Measurements from ENCODE around the gene TSPAN16. TPM values are rescaled to one million over a fixed set of nuclear protein-coding genes. Genes with fewer than 3 reads are reported as not detected.
A peak's percentile ranks its signal among the peaks of the same experiment; 100 is the strongest.

Gene TSPAN16
- total and polyA plus RNA-seq, 9 donors: not detected

DNA sequence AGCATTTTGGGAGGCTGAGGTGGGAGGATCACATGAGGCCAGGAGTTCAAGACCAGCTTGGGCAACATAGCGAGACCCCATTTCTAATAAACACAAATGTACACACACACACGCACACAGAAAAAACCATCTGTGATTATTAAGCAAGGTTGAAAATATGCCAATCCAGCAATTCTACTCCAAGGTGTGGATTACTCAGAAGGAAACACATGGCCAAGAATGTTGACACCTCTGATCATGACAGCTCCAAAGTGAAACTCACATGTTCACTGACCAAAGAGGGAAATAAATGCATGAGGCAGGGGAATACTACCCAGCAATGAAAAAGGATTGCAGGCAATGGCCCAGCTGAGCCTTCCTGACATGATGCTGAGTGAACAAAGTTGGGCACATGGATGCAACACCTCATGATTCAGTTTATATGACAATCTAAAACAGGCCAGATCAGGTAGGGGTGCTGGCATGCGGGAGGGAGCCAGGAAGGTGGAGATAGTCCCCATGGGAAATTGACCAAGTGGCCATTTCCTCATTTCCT lies 38.0 kb upstream of the TSPAN16 start:
- H3K9me3 ChIP-seq (replicated peaks; ENCODE audit: control insufficient read depth, low read depth, low read length): no peaks in the 10 kb centered on the region
- no peak overlapping the region for H3K4me3 ChIP-seq (ENCODE audit: low read length)
- WGBS (ENCODE audit: insufficient coverage): no CpG with 5 or more reads among the region's 3 CpGs
- H3K27ac ChIP-seq (ENCODE audit: low read length): no peak overlapping the region
- H3K36me3 ChIP-seq (ENCODE audit: control insufficient read depth, insufficient read depth, low read length): peaks cover 3% of the 10 kb centered on the region
- H3K4me1 ChIP-seq (ENCODE audit: control insufficient read depth, insufficient read depth, low read length): peaks cover 33% of the 10 kb centered on the region
- H3K27me3 ChIP-seq (ENCODE audit: control insufficient read depth, insufficient read depth, low read length): no peaks in the 10 kb centered on the region
- DNase-seq: no peak

DNA sequence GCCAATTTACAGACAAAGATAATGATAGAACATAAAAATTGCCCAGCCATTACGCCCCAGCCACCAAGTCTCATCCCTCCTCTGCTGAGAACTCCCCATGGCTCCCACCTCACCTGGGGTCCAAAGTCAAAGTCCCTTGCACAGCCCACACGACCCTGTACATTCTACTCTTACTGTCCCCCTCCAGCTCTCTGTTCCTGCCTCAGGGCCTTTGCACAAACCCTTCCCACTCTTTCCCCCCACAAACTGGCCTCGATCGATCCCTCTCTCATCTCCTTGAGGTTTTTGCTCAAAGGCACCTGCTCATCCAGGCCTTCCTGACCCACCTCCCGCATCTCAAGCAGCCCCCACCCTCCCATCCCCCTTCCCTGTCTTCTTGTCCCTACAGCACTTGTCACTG lies 35.0 kb upstream of the TSPAN16 start:
- H3K27me3 ChIP-seq (ENCODE audit: control insufficient read depth, insufficient read depth, low read length): no peaks in the 10 kb centered on the region
- peaks cover 24% of the 10 kb centered on the region for H3K4me1 ChIP-seq (ENCODE audit: control insufficient read depth, insufficient read depth, low read length)
- H3K9me3 ChIP-seq (replicated peaks; ENCODE audit: control insufficient read depth, low read depth, low read length): no peaks in the 10 kb centered on the region
- peak overlapping the region; percentile 88 for H3K27ac ChIP-seq (ENCODE audit: low read length)
- no peak for DNase-seq
- H3K4me3 ChIP-seq (ENCODE audit: low read length): peak overlapping the region; percentile 81
- 71% methylated on average over 5 of the region's 5 CpGs for WGBS (ENCODE audit: insufficient coverage)
- no peaks in the 10 kb centered on the region for H3K36me3 ChIP-seq (ENCODE audit: control insufficient read depth, insufficient read depth, low read length)

DNA sequence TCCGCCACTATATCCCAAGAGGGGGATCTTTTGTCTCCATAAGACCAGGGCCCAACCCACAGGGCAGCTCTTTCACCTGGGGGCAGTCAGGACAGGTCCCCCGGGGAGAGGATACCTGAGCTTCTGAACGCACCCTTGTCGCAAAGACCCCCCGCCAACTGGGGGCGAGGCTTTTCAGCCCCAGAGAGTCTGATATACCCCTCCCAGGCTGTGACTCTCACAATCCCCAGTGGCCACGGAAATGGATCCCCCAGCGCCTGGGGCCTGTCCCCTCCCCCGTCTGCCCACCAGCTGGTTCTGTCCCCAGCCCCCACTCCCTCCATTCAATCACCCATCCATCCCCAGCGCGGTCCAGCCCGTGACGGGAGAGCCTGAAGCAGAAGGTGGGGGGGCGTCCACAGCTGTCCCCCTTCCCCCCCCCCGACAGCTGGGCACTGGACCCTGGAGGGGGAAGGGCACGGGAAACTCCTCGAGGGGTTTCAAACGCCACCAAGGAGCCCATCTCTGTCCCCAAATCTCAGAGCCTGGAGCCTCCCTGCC lies 34.5 kb upstream of the TSPAN16 start:
- peak; percentile 58 for DNase-seq

DNA sequence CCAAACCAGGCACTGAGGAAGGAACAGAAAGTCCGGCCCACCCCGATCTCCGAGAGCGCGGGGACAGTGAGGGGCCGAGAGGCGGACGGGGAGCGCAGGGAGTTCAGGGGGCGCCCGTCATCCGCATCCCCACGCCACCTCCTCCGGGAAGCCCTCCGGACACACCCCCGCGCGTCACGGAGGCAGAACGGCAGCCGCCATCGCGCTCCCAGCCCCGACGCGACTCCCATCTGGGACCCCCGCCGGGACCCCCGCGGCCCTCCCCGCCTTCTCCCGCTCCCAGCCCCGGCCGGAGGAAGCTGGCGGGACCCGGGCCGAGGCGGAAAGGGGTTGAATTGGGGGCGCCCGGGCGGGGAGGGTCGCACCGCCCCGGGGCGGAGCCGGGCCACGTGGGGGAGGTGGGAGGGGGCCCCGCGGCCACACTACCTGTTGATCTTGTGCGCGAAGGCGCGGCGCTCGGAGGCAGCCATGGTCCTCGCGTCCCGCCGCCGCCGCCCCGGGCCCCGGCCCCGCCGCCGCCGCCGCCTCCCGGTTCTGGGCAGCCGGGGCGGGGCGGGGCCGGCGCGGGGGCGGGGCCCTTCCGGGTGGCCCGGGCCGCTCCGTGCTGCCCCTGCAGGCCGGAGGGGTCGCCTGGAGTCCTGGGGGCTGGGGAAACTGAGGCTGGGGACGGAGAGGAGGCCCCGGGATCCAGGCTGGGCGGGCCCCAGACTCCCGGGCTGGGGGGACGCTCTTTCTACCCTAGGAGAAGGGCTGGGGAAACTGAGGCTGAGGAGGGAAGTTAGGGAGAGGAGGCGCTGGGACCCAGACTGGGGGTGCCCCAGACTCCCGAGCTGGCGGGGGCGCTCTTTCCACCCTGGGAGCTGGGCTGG lies 33.8 kb upstream of the TSPAN16 start, which contains the start of gene DOCK6:
DOCK6 (minus strand) TSS at position 554 of the 869 bp plus-strand sequence; CDS start at position 470, 84 bp downstream.
- peaks cover 18% of the 10 kb centered on the region for H3K4me1 ChIP-seq (ENCODE audit: control insufficient read depth, insufficient read depth, low read length)
- WGBS (ENCODE audit: insufficient coverage): under 1% methylated on average over 77 of the region's 91 CpGs
- no peaks in the 10 kb centered on the region for H3K9me3 ChIP-seq (replicated peaks; ENCODE audit: control insufficient read depth, low read depth, low read length)
- no peaks in the 10 kb centered on the region for H3K27me3 ChIP-seq (ENCODE audit: control insufficient read depth, insufficient read depth, low read length)
- peak; percentile 52 for DNase-seq
- H3K4me3 ChIP-seq (ENCODE audit: low read length): peak within 1 kb of the TSS; percentile 81
- no peaks in the 10 kb centered on the region for H3K36me3 ChIP-seq (ENCODE audit: control insufficient read depth, insufficient read depth, low read length)
- peak within 1 kb of the TSS; percentile 88 for H3K27ac ChIP-seq (ENCODE audit: low read length)

More for the DNA sequence above, 34.5 kb upstream of the TSPAN16 start:
- Histone ChIP-seq H3K36me3 (ENCODE audit: control insufficient read depth, insufficient read depth, low read length) (no peaks in the 10 kb centered on the region), H3K4me1 (ENCODE audit: control insufficient read depth, insufficient read depth, low read length) (peaks cover 19% of the 10 kb centered on the region), H3K9me3 (replicated peaks; ENCODE audit: control insufficient read depth, low read depth, low read length) (no peaks in the 10 kb centered on the region), H3K4me3 (ENCODE audit: low read length) (peak overlapping the region; percentile 81), H3K27me3 (ENCODE audit: control insufficient read depth, insufficient read depth, low read length) (no peaks in the 10 kb centered on the region), H3K27ac (ENCODE audit: low read length) (peak overlapping the region; percentile 88)
- 11% methylated on average over 11 of the region's 18 CpGs for WGBS (ENCODE audit: insufficient coverage)

DNA sequence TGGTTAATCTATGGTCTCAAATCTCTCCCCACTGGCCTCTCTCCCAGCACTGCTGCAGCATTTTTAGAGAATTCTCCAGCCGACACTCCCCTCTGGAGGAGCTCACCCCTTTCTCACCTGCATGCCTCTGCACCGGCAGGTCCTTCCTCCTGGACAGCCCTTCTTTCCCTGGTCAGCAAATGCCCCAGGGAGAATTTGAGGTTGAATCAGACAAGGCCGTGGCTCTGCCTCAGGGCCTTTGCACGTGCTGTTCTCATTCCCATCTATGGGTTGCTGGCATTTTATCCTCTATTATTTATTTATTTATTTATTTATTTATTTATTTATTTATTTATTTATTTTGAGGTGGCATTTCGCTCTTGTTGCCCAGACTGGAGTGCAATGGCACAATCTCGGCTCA lies 32.2 kb upstream of the TSPAN16 start:
- Histone ChIP-seq H3K27me3 (ENCODE audit: control insufficient read depth, insufficient read depth, low read length) (no peaks in the 10 kb centered on the region), H3K4me1 (ENCODE audit: control insufficient read depth, insufficient read depth, low read length) (peaks cover 24% of the 10 kb centered on the region), H3K9me3 (replicated peaks; ENCODE audit: control insufficient read depth, low read depth, low read length) (no peaks in the 10 kb centered on the region), H3K27ac (ENCODE audit: low read length) (no peak overlapping the region), H3K4me3 (ENCODE audit: low read length) (no peak overlapping the region), H3K36me3 (ENCODE audit: control insufficient read depth, insufficient read depth, low read length) (no peaks in the 10 kb centered on the region)
- no peak for DNase-seq
- WGBS (ENCODE audit: insufficient coverage): 90% methylated on average over 2 of the region's 6 CpGs

DNA sequence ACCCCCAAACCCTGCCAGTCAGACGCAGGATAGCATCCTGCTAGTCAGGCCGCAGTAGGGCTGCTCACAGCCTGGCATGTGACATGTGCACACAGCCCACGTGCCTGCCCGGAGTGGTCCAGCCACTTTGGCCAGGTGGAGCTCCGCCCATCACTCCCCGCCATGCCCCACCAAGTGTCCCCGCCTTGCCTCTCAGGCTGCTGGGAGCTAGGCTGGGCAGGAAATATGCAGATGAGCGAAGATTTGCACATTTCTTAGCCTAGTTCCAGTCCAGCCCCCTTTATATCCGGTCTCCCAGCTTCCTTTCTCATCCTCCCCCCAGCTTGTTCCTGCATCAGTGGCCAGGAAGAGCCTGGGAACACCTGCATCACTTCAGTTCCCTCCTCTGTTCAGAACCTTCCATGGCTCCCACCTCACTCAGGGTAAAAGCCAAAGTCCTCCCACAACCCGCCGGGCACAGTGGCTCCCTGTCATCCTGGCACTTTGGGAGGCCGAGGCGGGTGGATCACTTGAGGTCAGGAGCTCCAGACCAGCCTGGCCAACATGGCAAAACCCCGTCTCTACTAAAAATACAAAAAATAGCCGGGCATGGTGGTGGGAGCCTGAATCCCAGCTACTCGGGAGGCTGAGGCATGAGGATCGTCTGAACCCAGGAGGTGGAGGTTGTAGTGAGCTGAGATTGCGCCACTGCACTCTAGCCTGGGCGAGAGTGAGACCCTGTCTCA lies 31.3 kb upstream of the TSPAN16 start:
- H3K27me3 ChIP-seq (ENCODE audit: control insufficient read depth, insufficient read depth, low read length): no peaks in the 10 kb centered on the region
- no peak overlapping the region for H3K4me3 ChIP-seq (ENCODE audit: low read length)
- peak overlapping the region; percentile 76 for H3K27ac ChIP-seq (ENCODE audit: low read length)
- H3K4me1 ChIP-seq (ENCODE audit: control insufficient read depth, insufficient read depth, low read length): peaks cover 31% of the 10 kb centered on the region
- peak; percentile 62 for DNase-seq
- no peaks in the 10 kb centered on the region for H3K9me3 ChIP-seq (replicated peaks; ENCODE audit: control insufficient read depth, low read depth, low read length)
- WGBS (ENCODE audit: insufficient coverage): 56% methylated on average over 11 of the region's 19 CpGs
- no peaks in the 10 kb centered on the region for H3K36me3 ChIP-seq (ENCODE audit: control insufficient read depth, insufficient read depth, low read length)

DNA sequence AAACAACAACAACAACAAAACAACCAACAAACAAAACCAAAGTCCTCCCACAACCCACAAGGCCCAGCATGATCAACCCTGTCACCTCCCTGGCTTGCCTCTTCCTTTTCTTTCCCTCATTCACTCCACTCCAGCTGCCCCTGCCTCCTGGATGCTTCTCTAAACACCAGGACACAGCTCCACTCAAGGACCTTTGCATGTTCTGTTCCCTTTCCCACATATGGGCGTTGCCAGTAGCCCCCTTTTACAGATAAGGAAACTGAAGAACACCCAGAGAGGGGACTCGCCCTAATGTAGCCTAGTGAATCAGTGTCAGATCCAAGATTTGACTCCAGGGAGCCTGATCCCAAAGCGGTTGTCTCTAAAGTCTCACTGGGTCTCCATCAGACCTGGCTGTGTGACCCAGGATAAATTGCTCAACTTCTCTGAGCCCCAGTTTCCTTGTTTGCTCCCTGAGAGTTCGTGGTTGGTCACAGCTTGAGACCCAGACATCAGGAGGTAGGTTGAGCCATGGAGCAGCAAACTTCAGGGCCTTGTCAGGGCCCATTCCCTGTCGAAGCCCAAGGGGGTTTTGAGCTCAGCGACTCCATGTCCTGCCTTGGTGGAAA lies 30.7 kb upstream of the TSPAN16 start:
- peak overlapping the region; percentile 76 for H3K27ac ChIP-seq (ENCODE audit: low read length)
- whole genome bisulfite sequencing (ENCODE audit: insufficient coverage): 81% methylated on average over 6 of the region's 6 CpGs
- no peak overlapping the region for H3K4me3 ChIP-seq (ENCODE audit: low read length)
- H3K27me3 ChIP-seq (ENCODE audit: control insufficient read depth, insufficient read depth, low read length): no peaks in the 10 kb centered on the region
- DNase-seq: no peak
- H3K36me3 ChIP-seq (ENCODE audit: control insufficient read depth, insufficient read depth, low read length): no peaks in the 10 kb centered on the region
- H3K9me3 ChIP-seq (replicated peaks; ENCODE audit: control insufficient read depth, low read depth, low read length): no peaks in the 10 kb centered on the region
- H3K4me1 ChIP-seq (ENCODE audit: control insufficient read depth, insufficient read depth, low read length): peaks cover 31% of the 10 kb centered on the region

DNA sequence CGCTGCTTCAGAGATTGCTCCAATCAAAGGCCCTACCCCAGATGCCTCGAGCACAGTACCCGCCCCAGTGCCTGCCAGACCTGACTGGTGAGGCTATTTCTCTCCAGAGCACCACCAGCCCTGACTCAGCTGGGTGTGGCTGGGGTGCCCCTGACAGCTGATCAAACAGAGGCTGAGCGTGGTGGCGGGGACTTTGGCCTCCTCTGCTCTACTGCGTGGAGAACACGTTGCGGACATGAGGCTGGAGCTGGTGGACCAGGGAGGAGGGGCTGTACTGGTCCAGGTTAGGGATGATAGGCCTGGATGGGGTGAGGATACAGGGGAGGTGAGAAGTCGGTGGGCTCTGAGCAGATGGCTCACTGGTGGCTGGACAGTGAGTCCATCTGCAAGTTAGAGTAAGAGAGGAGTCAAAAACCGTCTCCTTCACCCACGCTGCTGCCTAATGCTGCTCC lies 30.1 kb upstream of the TSPAN16 start:
- Histone ChIP-seq H3K4me1 (ENCODE audit: control insufficient read depth, insufficient read depth, low read length) (peaks cover 31% of the 10 kb centered on the region), H3K27ac (ENCODE audit: low read length) (peak overlapping the region; percentile 76), H3K9me3 (replicated peaks; ENCODE audit: control insufficient read depth, low read depth, low read length) (no peaks in the 10 kb centered on the region), H3K4me3 (ENCODE audit: low read length) (no peak overlapping the region), H3K27me3 (ENCODE audit: control insufficient read depth, insufficient read depth, low read length) (no peaks in the 10 kb centered on the region), H3K36me3 (ENCODE audit: control insufficient read depth, insufficient read depth, low read length) (no peaks in the 10 kb centered on the region)
- WGBS (ENCODE audit: insufficient coverage): 58% methylated on average over 11 of the region's 11 CpGs
- DNase-seq: no peak

DNA sequence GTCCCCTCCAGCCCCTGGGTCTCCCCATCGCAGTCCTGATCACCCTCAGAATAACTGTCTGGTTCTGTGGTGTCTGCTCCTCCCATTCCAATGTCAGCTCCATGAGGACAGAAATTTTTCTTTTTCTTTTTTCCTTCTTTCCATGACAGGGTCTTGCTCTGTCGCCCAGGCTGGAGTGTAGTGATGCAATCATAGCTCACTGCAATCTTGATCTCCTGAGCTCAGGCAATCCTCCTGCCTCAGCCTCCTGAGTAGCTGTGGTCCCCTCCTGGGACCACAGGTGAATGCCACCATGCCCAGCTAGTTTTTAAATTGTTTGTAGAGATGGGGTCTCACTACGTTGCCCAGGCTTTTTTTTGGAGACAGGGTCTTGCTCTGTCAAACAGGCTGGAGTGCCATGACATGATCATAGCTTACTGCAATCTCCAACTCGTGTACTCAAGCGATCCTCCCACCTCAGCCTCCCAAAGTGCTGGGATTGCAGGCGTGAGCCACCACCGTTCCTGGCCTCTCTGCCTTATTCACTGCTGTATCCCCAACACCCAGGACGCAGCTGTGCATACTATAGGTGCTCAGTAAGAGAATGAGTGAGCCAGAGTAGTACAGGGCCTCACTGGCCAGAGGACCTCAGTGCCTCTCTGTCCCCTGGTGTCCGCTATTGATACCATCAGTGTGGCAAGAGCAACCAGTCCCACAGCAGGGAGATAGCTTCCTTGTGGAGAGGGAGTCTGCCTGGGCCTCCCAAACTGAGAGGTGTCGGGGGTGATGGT lies 28.5 kb upstream of the TSPAN16 start:
- H3K27ac ChIP-seq (ENCODE audit: low read length): peak overlapping the region; percentile 29
- H3K36me3 ChIP-seq (ENCODE audit: control insufficient read depth, insufficient read depth, low read length): no peaks in the 10 kb centered on the region
- DNase-seq: no peak
- H3K4me3 ChIP-seq (ENCODE audit: low read length): no peak overlapping the region
- H3K9me3 ChIP-seq (replicated peaks; ENCODE audit: control insufficient read depth, low read depth, low read length): no peaks in the 10 kb centered on the region
- WGBS (ENCODE audit: insufficient coverage): 92% methylated on average over 5 of the region's 10 CpGs
- H3K4me1 ChIP-seq (ENCODE audit: control insufficient read depth, insufficient read depth, low read length): peaks cover 30% of the 10 kb centered on the region
- H3K27me3 ChIP-seq (ENCODE audit: control insufficient read depth, insufficient read depth, low read length): no peaks in the 10 kb centered on the region

Data from muscle of leg (tissue), 11 donors.